ENCODE results near the gene CDH23.

The CDH23 gene

DNA sequence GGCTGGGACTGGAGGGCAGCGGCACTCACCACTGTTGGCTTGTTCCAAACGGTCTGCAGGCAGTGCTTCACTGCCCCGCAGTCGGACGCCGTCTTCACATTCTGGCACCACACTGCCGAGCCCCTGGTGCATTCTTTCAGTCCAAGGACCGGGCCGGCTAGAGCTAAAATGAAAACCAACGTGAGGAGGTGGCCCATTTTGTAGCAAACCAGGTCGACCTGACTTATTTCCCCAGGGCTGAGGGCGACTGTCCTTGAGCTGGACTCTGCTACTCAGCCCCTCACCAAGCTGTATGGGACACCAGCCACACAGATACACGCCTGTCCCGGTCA lies 437.6 kb downstream of the CDH23 start:
- Histone ChIP-seq H3K79me2 (ENCODE audit: insufficient read depth, low read length) (peaks cover 40% of the 10 kb centered on the region; the same call in 1 of the 2 replicates), H3F3A (ENCODE audit: low read depth) (no peaks in the 10 kb centered on the region), H3K9ac (ENCODE audit: low read depth, low read length, poor library complexity, severe bottlenecking) (no peak overlapping the region), H3K9me2 (replicated peaks; ENCODE audit: low read depth, low read length) (no peaks in the 10 kb centered on the region), H3K27me3 (ENCODE audit: insufficient read depth, low read length, poor library complexity, severe bottlenecking) (no peaks in the 10 kb centered on the region), H3K36me3 (ENCODE audit: insufficient read depth, low read length) (peaks cover 38% of the 10 kb centered on the region; the same call in 1 of the 2 replicates), H3K4me2 (ENCODE audit: low read depth, low read length, poor library complexity, severe bottlenecking) (no peak overlapping the region), H3K4me1 (ENCODE audit: insufficient read depth, low read length, poor library complexity, severe bottlenecking) (peaks cover 15% of the 10 kb centered on the region), H3K4me3 (ENCODE audit: low read length, poor library complexity, severe bottlenecking) (no peak overlapping the region), H3K9me3 (ENCODE audit: insufficient read depth, low read depth, low read length) (no peaks in the 10 kb centered on the region), H2AFZ (ENCODE audit: low read length) (no peak overlapping the region), H4K20me1 (ENCODE audit: insufficient read depth, low read length, poor library complexity, severe bottlenecking) (peaks cover 19% of the 10 kb centered on the region)
- TF ChIP-seq EZH2phosphoT487 (IDR thresholded peaks at IDR 0.05; ENCODE audit: borderline replicate concordance) = no peak
- TF ChIP-seq, protein P1, sequence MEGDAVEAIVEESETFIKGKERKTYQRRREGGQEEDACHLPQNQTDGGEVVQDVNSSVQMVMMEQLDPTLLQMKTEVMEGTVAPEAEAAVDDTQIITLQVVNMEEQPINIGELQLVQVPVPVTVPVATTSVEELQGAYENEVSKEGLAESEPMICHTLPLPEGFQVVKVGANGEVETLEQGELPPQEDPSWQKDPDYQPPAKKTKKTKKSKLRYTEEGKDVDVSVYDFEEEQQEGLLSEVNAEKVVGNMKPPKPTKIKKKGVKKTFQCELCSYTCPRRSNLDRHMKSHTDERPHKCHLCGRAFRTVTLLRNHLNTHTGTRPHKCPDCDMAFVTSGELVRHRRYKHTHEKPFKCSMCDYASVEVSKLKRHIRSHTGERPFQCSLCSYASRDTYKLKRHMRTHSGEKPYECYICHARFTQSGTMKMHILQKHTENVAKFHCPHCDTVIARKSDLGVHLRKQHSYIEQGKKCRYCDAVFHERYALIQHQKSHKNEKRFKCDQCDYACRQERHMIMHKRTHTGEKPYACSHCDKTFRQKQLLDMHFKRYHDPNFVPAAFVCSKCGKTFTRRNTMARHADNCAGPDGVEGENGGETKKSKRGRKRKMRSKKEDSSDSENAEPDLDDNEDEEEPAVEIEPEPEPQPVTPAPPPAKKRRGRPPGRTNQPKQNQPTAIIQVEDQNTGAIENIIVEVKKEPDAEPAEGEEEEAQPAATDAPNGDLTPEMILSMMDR (conservative IDR thresholded peaks at IDR 0.05; ENCODE audit: low read length) = no peak

DNA sequence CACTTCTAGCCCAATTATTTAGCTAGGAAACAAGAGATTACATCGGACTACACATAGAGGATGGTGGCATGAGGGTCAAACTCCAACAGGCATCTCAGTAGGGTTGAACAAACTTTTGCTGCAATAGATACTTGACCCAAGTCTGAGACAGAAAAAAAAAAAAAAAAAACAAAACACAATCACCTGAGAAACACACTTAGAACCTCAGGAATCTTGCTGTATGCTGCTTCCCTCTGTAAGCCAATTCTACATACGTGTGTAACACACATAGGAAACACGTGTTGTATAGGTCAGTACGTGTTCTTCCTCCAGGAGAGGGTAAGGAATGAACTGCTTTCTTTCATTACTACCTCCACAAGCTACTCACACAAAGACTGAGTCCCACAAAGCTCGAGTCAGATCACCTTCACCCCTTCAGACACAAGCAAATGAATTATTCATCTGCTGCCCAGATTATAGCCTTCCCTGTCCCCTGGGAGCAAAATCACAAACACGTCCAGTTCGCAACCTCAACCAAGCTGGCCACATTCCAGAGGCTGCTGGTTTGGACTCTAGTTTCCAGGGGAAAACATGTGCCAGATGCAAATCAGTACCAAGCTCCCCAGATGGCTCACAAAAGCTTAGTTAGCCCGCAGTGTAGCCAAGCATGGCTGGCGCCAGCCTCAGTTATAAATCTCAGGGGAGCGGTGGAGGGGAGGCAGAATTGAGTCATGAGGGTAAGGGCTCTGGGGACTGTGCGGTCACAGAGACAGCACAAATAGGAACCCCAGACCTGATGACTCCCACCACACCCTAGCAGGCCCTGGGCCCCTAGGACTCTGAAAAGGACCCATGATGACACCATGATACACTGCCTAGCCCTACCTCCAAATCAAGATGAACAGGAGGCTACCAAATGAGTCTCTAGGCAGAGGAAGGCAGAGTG lies 439.2 kb downstream of the CDH23 start:
- no peaks in the 10 kb centered on the region for H3K27me3 ChIP-seq (ENCODE audit: insufficient read depth, low read length, poor library complexity, severe bottlenecking)
- no peaks in the 10 kb centered on the region for H3F3A ChIP-seq (ENCODE audit: low read depth)
- H3K4me1 ChIP-seq (ENCODE audit: insufficient read depth, low read length, poor library complexity, severe bottlenecking) = peaks cover 15% of the 10 kb centered on the region
- TF ChIP-seq, protein P1 (conservative IDR thresholded peaks at IDR 0.05; ENCODE audit: low read length) = no peak
- TF ChIP-seq EZH2phosphoT487 (IDR thresholded peaks at IDR 0.05; ENCODE audit: borderline replicate concordance) = no peak
- no peak overlapping the region for H3K4me3 ChIP-seq (ENCODE audit: low read length, poor library complexity, severe bottlenecking)
- peaks cover 31% of the 10 kb centered on the region for H4K20me1 ChIP-seq (ENCODE audit: insufficient read depth, low read length, poor library complexity, severe bottlenecking)
- no peaks in the 10 kb centered on the region for H3K9me3 ChIP-seq (ENCODE audit: insufficient read depth, low read depth, low read length)
- no peaks in the 10 kb centered on the region for H3K9me2 ChIP-seq (replicated peaks; ENCODE audit: low read depth, low read length)
- H3K4me2 ChIP-seq (ENCODE audit: low read depth, low read length, poor library complexity, severe bottlenecking) = peak overlapping the region; percentile 29
- H3K79me2 ChIP-seq (ENCODE audit: insufficient read depth, low read length) = peaks cover 49% of the 10 kb centered on the region; the same call in 1 of the 2 replicates
- peaks cover 23% of the 10 kb centered on the region; the same call in 1 of the 2 replicates for H3K36me3 ChIP-seq (ENCODE audit: insufficient read depth, low read length)
- H3K9ac ChIP-seq (ENCODE audit: low read depth, low read length, poor library complexity, severe bottlenecking) = no peak overlapping the region
- no peak overlapping the region for H2AFZ ChIP-seq (ENCODE audit: low read length)

DNA sequence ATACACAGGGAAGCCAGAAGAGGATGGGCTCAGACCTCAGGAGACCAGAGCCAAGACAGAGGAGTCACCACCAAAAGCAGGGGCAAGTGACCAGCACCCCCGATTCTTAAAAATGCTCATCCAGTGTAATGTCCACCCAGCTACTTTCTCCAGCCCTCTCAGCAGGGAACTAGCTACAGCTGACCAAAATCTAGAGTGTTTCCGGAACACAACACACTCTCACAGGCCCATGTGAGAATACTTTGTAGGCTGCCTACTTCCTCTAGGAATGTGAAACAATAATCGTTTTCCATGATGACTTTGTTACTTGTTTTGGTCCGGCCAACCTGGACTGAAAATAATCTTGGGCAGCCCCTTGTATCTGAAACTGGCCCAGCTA lies 439.9 kb downstream of the CDH23 start:
- H3K9me3 ChIP-seq (ENCODE audit: insufficient read depth, low read depth, low read length) = no peaks in the 10 kb centered on the region
- no peak overlapping the region for H3K9ac ChIP-seq (ENCODE audit: low read depth, low read length, poor library complexity, severe bottlenecking)
- no peaks in the 10 kb centered on the region for H3F3A ChIP-seq (ENCODE audit: low read depth)
- TF ChIP-seq, protein P1 (conservative IDR thresholded peaks at IDR 0.05; ENCODE audit: low read length) = no peak
- no peak for TF ChIP-seq EZH2phosphoT487 (IDR thresholded peaks at IDR 0.05; ENCODE audit: borderline replicate concordance)
- H3K4me3 ChIP-seq (ENCODE audit: low read length, poor library complexity, severe bottlenecking) = no peak overlapping the region
- peaks cover 15% of the 10 kb centered on the region for H3K4me1 ChIP-seq (ENCODE audit: insufficient read depth, low read length, poor library complexity, severe bottlenecking)
- peak overlapping the region; percentile 29 for H3K4me2 ChIP-seq (ENCODE audit: low read depth, low read length, poor library complexity, severe bottlenecking)
- H2AFZ ChIP-seq (ENCODE audit: low read length) = no peak overlapping the region
- H3K36me3 ChIP-seq (ENCODE audit: insufficient read depth, low read length) = peaks cover 17% of the 10 kb centered on the region; the same call in 1 of the 2 replicates
- peaks cover 36% of the 10 kb centered on the region for H4K20me1 ChIP-seq (ENCODE audit: insufficient read depth, low read length, poor library complexity, severe bottlenecking)
- peaks cover 55% of the 10 kb centered on the region; the same call in 1 of the 2 replicates for H3K79me2 ChIP-seq (ENCODE audit: insufficient read depth, low read length)
- no peaks in the 10 kb centered on the region for H3K9me2 ChIP-seq (replicated peaks; ENCODE audit: low read depth, low read length)
- H3K27me3 ChIP-seq (ENCODE audit: insufficient read depth, low read length, poor library complexity, severe bottlenecking) = no peaks in the 10 kb centered on the region

Measured in Loucy (cell line).